Upper lobe of left lung (tissue), 6 donors: ENCODE measurements around the gene NWD2. TPM values are rescaled to one million over a fixed set of nuclear protein-coding genes. Genes with fewer than 3 reads are reported as not detected.
A peak's percentile ranks its signal among the peaks of the same experiment; 100 is the strongest.

Source experiments
- ATAC-seq, 2 donors: fragments of 200-7000 bp; cut with Tn5 transposase; one replicate each; pipeline ENCODE4 v1.9.1; 2022; ENCODE audit warnings: mild to moderate bottlenecking in 2 of 2, moderate library complexity in 2 of 2; ENCODE audit not compliant: low FRiP score in 2 of 2
- DNase-seq, 2 donors: peaks; one replicate each; pipeline ENCODE4 v3.0.0-alpha.2; 2019 to 2020
- H3K27ac ChIP-seq, 4 donors: fragments of 200-600 bp; sonication (generic); one replicate each; pipeline ENCODE4 v1.5.1; 2016 to 2019
- H3K27me3 ChIP-seq, 4 donors: fragments of 200-600 bp; sonication (generic); one replicate each; pipeline ENCODE4 v1.5.1; 2017 to 2019
- H3K36me3 ChIP-seq, 4 donors: fragments of 200-600 bp; sonication (generic); one replicate each; pipeline ENCODE4 v1.5.1; 2016 to 2019
- H3K4me1 ChIP-seq, 4 donors: fragments of 200-600 bp; sonication (generic); one replicate each; pipeline ENCODE4 v1.5.1; 2018 to 2019
- H3K4me3 ChIP-seq, 4 donors: fragments of 200-600 bp; sonication (generic); one replicate each; pipeline ENCODE4 v1.5.1; 2017 to 2019; ENCODE audit warnings: mild to moderate bottlenecking in 2 of 4, moderate library complexity in 1 of 4
- H3K9me3 ChIP-seq, 4 donors: fragments of 200-600 bp; sonication (generic); one replicate each; pipeline ENCODE4 v1.5.1; 2018 to 2019
- CTCF ChIP-seq, 6 experiments: fragments of 450-650 bp in 4 of 6; fragments of 200-600 bp in 2 of 6; sonication (generic) in 2 of 6; IDR thresholded peaks; one replicate each; pipeline ENCODE4 v1.5.1; 2016 to 2019; ENCODE audit warnings: antibody characterized with exemption in 6 of 6
- EP300 ChIP-seq, 4 donors: sonication (generic); formaldehyde crosslinking; IDR thresholded peaks; one replicate each; pipeline ENCODE4 v1.5.1; 2017; ENCODE audit warnings: antibody characterized with exemption in 4 of 4, control low read depth in 2 of 4
- POLR2A ChIP-seq, 4 donors: fragments of 450-650 bp; IDR thresholded peaks; one replicate each; pipeline ENCODE4 v1.5.1; 2016 to 2017; ENCODE audit warnings: antibody characterized with exemption in 4 of 4, mild to moderate bottlenecking in 2 of 4
- POLR2AphosphoS5 ChIP-seq, 2 donors: sonication (generic); formaldehyde crosslinking; IDR thresholded peaks; one replicate each; pipeline ENCODE4 v1.5.1; 2017; ENCODE audit warnings: antibody characterized with exemption in 2 of 2
- WGBS, 2 donors: methylation state at CpG; one replicate each; pipeline ENCODE4 v1.1.5; 2017 to 2018; 5-methylcytosine and 5-hydroxymethylcytosine counted together
- total RNA-seq, 6 donors: library from RNA; depleted of rRNA in 4 of 6; stranded (reverse); fragments of >200 nt in 4 of 6; gene quantifications; one replicate each; pipeline versions ENCODE4 v1.1.0 to v1.2.1, GENCODE V29; 2016 to 2021
- donor health status: DM: no; HTN: no; CAD: no; lungs with moderate emphysema.
- donor health status: DM: no; HTN: yes; CAD: no; lungs with severe emphysema.

NWD2 gene
- total RNA-seq, 6 donors from 2014 or later = not detected

- no peaks in the 10 kb centered on the region for H3K36me3 ChIP-seq
- H3K9me3 ChIP-seq = no peaks in the 10 kb centered on the region
- H3K27me3 ChIP-seq = peaks cover 0 to 28% (median 8%) of the 10 kb centered on the region in 4 donors
- ATAC-seq = no peak
- DNase-seq = peak in 1 of 2 donors; percentile 67
- no peak for TF ChIP-seq CTCF (IDR thresholded peaks at IDR 0.05)
- no peak for TF ChIP-seq POLR2A (IDR thresholded peaks at IDR 0.05)
- no peak for TF ChIP-seq EP300 (IDR thresholded peaks at IDR 0.05)
- TF ChIP-seq POLR2AphosphoS5 (IDR thresholded peaks at IDR 0.05) = no peak
- no peak overlapping the region for H3K27ac ChIP-seq
- peak overlapping the region in 2 of 4 donors; percentile 20 for H3K4me3 ChIP-seq
- H3K4me1 ChIP-seq = peaks cover 6 to 19% (median 7%) of the 10 kb centered on the region in 4 donors
- WGBS, 2 donors = 0 to 5% methylated on average over 10 to 37 of the region's 70 CpGs
Observed at GRCh38 chr4:37243722-37244582, 591 bp upstream of the NWD2 start.

- 7% methylated on average over 22 to 23 of the region's 23 CpGs for WGBS, 2 donors
- Histone ChIP-seq H3K4me3 (no peak overlapping the region), H3K4me1 (peaks cover 6 to 19% (median 7%) of the 10 kb centered on the region in 4 donors), H3K36me3 (no peaks in the 10 kb centered on the region), H3K27me3 (peaks cover 0 to 28% (median 8%) of the 10 kb centered on the region in 4 donors), H3K27ac (no peak overlapping the region), H3K9me3 (no peaks in the 10 kb centered on the region)
- ATAC-seq (no peak), DNase-seq (peak in 1 of 2 donors; percentile 30)
- no peak for TF ChIP-seq POLR2AphosphoS5 (IDR thresholded peaks at IDR 0.05)
- no peak for TF ChIP-seq EP300 (IDR thresholded peaks at IDR 0.05)
- TF ChIP-seq CTCF (IDR thresholded peaks at IDR 0.05) = no peak
- no peak for TF ChIP-seq POLR2A (IDR thresholded peaks at IDR 0.05)
Observed at GRCh38 chr4:37245391-37245954, 930 bp downstream of the NWD2 start.

- ATAC-seq = no peak
- no peaks in the 10 kb centered on the region for H3K36me3 ChIP-seq
- H3K4me1 ChIP-seq = peaks cover 6 to 19% (median 7%) of the 10 kb centered on the region in 4 donors
- TF ChIP-seq POLR2AphosphoS5 (IDR thresholded peaks at IDR 0.05) (no peak), EP300 (IDR thresholded peaks at IDR 0.05) (no peak), CTCF (IDR thresholded peaks at IDR 0.05) (no peak), POLR2A (IDR thresholded peaks at IDR 0.05) (no peak)
- H3K27me3 ChIP-seq = peaks cover 0 to 28% (median 8%) of the 10 kb centered on the region in 4 donors
- H3K9me3 ChIP-seq = no peaks in the 10 kb centered on the region
- WGBS, 2 donors = 41 to 43% methylated on average over 6 of the region's 6 CpGs
- no peak overlapping the region for H3K27ac ChIP-seq
- no peak overlapping the region for H3K4me3 ChIP-seq
- no peak for DNase-seq
Observed at GRCh38 chr4:37246891-37247290, 2.3 kb downstream of the NWD2 start.

- TF ChIP-seq POLR2AphosphoS5 (IDR thresholded peaks at IDR 0.05) (no peak), EP300 (IDR thresholded peaks at IDR 0.05) (no peak), POLR2A (IDR thresholded peaks at IDR 0.05) (no peak), CTCF (IDR thresholded peaks at IDR 0.05) (no peak)
- H3K4me1 ChIP-seq = no peaks in the 10 kb centered on the region
- no peak overlapping the region for H3K4me3 ChIP-seq
- no peaks in the 10 kb centered on the region for H3K9me3 ChIP-seq
- ATAC-seq = no peak
- no peak for DNase-seq
- H3K36me3 ChIP-seq = no peaks in the 10 kb centered on the region
- 73 to 80% methylated on average over 1 of the region's 1 CpG for WGBS, 2 donors
- no peaks in the 10 kb centered on the region for H3K27me3 ChIP-seq
- no peak overlapping the region for H3K27ac ChIP-seq
Observed at GRCh38 chr4:37258221-37258620, 13.7 kb downstream of the NWD2 start.
